ENCODE measurements around the gene C10orf53.

Gene C10orf53

GRCh38 chr10:49744091-49744685 is 64.7 kb downstream of the C10orf53 start:
- no peaks in the 10 kb centered on the region for H3K27me3 ChIP-seq (ENCODE audit: control insufficient read depth, low read length)
- H3K9me2 ChIP-seq (replicated peaks; ENCODE audit: control insufficient read depth, low read length), result no peaks in the 10 kb centered on the region
- TF ChIP-seq CTCF (IDR thresholded peaks at IDR 0.05; ENCODE audit: low read depth, low read length, poor library complexity, severe bottlenecking), result no peak
- TF ChIP-seq EZH2phosphoT487 (IDR thresholded peaks at IDR 0.05; ENCODE audit: borderline replicate concordance, low read length), result no peak
- H3K9me3 ChIP-seq (ENCODE audit: control insufficient read depth, insufficient read depth, low read length), result no peaks in the 10 kb centered on the region
- no peaks in the 10 kb centered on the region for H3F3A ChIP-seq (ENCODE audit: control insufficient read depth, insufficient read depth)
- H3K4me2 ChIP-seq (ENCODE audit: low read length), result no peak overlapping the region
- no peaks in the 10 kb centered on the region for H3K4me1 ChIP-seq (ENCODE audit: control insufficient read depth, low read length)
- no peaks in the 10 kb centered on the region for H3K79me2 ChIP-seq (ENCODE audit: control insufficient read depth, low read length)
- H3K36me3 ChIP-seq (ENCODE audit: control insufficient read depth, low read length), result peaks cover 3% of the 10 kb centered on the region; the same call in 1 of the 2 replicates
- no peaks in the 10 kb centered on the region for H4K20me1 ChIP-seq (ENCODE audit: control insufficient read depth, insufficient read depth, low read depth, low read length)
- no peak overlapping the region for H3K27ac ChIP-seq (ENCODE audit: low read depth, low read length)
- no peak overlapping the region for H3K4me3 ChIP-seq (ENCODE audit: low read length)

GRCh38 chr10:49744924-49745605 is 65.6 kb downstream of the C10orf53 start:
- Histone ChIP-seq H3K9me2 (replicated peaks; ENCODE audit: control insufficient read depth, low read length) (no peaks in the 10 kb centered on the region), H3K4me1 (ENCODE audit: control insufficient read depth, low read length) (no peaks in the 10 kb centered on the region), H3K4me2 (ENCODE audit: low read length) (no peak overlapping the region), H3K27ac (ENCODE audit: low read depth, low read length) (no peak overlapping the region), H3K27me3 (ENCODE audit: control insufficient read depth, low read length) (no peaks in the 10 kb centered on the region), H3F3A (ENCODE audit: control insufficient read depth, insufficient read depth) (no peaks in the 10 kb centered on the region), H3K36me3 (ENCODE audit: control insufficient read depth, low read length) (peaks cover 3% of the 10 kb centered on the region; the same call in 1 of the 2 replicates), H3K4me3 (ENCODE audit: low read length) (no peak overlapping the region), H4K20me1 (ENCODE audit: control insufficient read depth, insufficient read depth, low read depth, low read length) (no peaks in the 10 kb centered on the region), H3K9me3 (ENCODE audit: control insufficient read depth, insufficient read depth, low read length) (no peaks in the 10 kb centered on the region), H3K79me2 (ENCODE audit: control insufficient read depth, low read length) (no peaks in the 10 kb centered on the region)
- TF ChIP-seq CTCF (IDR thresholded peaks at IDR 0.05; ENCODE audit: low read depth, low read length, poor library complexity, severe bottlenecking), result no peak
- no peak for TF ChIP-seq EZH2phosphoT487 (IDR thresholded peaks at IDR 0.05; ENCODE audit: borderline replicate concordance, low read length)

- H3K4me3 ChIP-seq (ENCODE audit: low read length), result no peak overlapping the region
- H4K20me1 ChIP-seq (ENCODE audit: control insufficient read depth, insufficient read depth, low read depth, low read length), result no peaks in the 10 kb centered on the region
- no peaks in the 10 kb centered on the region for H3K79me2 ChIP-seq (ENCODE audit: control insufficient read depth, low read length)
- H3K36me3 ChIP-seq (ENCODE audit: control insufficient read depth, low read length), result peaks cover 3% of the 10 kb centered on the region; the same call in 1 of the 2 replicates
- no peaks in the 10 kb centered on the region for H3K4me1 ChIP-seq (ENCODE audit: control insufficient read depth, low read length)
- no peak overlapping the region for H3K27ac ChIP-seq (ENCODE audit: low read depth, low read length)
- no peaks in the 10 kb centered on the region for H3F3A ChIP-seq (ENCODE audit: control insufficient read depth, insufficient read depth)
- no peaks in the 10 kb centered on the region for H3K27me3 ChIP-seq (ENCODE audit: control insufficient read depth, low read length)
- H3K9me3 ChIP-seq (ENCODE audit: control insufficient read depth, insufficient read depth, low read length), result no peaks in the 10 kb centered on the region
- no peak overlapping the region for H3K4me2 ChIP-seq (ENCODE audit: low read length)
- no peaks in the 10 kb centered on the region for H3K9me2 ChIP-seq (replicated peaks; ENCODE audit: control insufficient read depth, low read length)
- TF ChIP-seq CTCF (IDR thresholded peaks at IDR 0.05; ENCODE audit: low read depth, low read length, poor library complexity, severe bottlenecking) (no peak), EZH2phosphoT487 (IDR thresholded peaks at IDR 0.05; ENCODE audit: borderline replicate concordance, low read length) (no peak)
Measured at GRCh38 chr10:49745756-49746155, 66.3 kb downstream of the C10orf53 start.

Data from DOHH2 (cell line).